DOHH2 (cell line): Measurements from ENCODE around the gene PROK1.
A peak's percentile ranks its signal among the peaks of the same experiment; 100 is the strongest.

ENCODE experiments used
- H3F3A ChIP-seq: fragments of 200-600 bp; sonication (generic), shearing (Covaris generic); 2 replicates; pipeline ENCODE4 v1.6.0; 2016; ENCODE audit warnings: antibody characterized with exemption, mild to moderate bottlenecking; ENCODE audit not compliant: control insufficient read depth, insufficient read depth
- H3K27ac ChIP-seq: fragments of 200-600 bp; sonication (generic); 2 replicates; pipeline ENCODE4 v1.5.1; 2014; ENCODE audit warnings: low read depth, mild to moderate bottlenecking, low read length, moderate library complexity
- H3K27me3 ChIP-seq: fragments of 200-600 bp; sonication (generic); 2 replicates; pipeline ENCODE4 v1.6.1; 2014; ENCODE audit warnings: mild to moderate bottlenecking, low read length, mixed read lengths; ENCODE audit not compliant: control insufficient read depth
- H3K36me3 ChIP-seq: fragments of 200-600 bp; sonication (generic); 2 replicates; pipeline ENCODE4 v1.6.1; 2014; ENCODE audit warnings: mild to moderate bottlenecking, low read length, moderate library complexity, mixed read lengths; ENCODE audit not compliant: control insufficient read depth
- H3K4me1 ChIP-seq: fragments of 200-600 bp; sonication (generic); 2 replicates; pipeline ENCODE4 v1.6.1; 2014; ENCODE audit warnings: mild to moderate bottlenecking, low read length, mixed read lengths; ENCODE audit not compliant: control insufficient read depth
- H3K4me2 ChIP-seq: fragments of 200-600 bp; sonication (generic); 2 replicates; pipeline ENCODE4 v1.6.0; 2014; ENCODE audit warnings: mild to moderate bottlenecking, low read length, moderate library complexity
- H3K4me3 ChIP-seq: fragments of 200-600 bp; sonication (generic); 2 replicates; pipeline ENCODE4 v1.5.1; 2014; ENCODE audit warnings: mild to moderate bottlenecking, low read length, mixed read lengths
- H3K79me2 ChIP-seq: fragments of 200-600 bp; sonication (generic); 2 replicates; pipeline ENCODE4 v1.6.1; 2014; ENCODE audit warnings: mild to moderate bottlenecking, low read length, mixed read lengths; ENCODE audit not compliant: control insufficient read depth
- H3K9me2 ChIP-seq: fragments of 200-600 bp; sonication (generic); replicated peaks from 2 replicates; pipeline ENCODE4 v1.6.1; 2014; ENCODE audit warnings: mild to moderate bottlenecking, low read length, mixed read lengths; ENCODE audit not compliant: control insufficient read depth
- H3K9me3 ChIP-seq: fragments of 200-600 bp; sonication (generic); 2 replicates; pipeline ENCODE4 v1.6.1; 2014; ENCODE audit warnings: antibody characterized with exemption, low read length, mixed read lengths; ENCODE audit not compliant: control insufficient read depth, insufficient read depth
- H4K20me1 ChIP-seq: fragments of 200-600 bp; sonication (generic); 2 replicates; pipeline ENCODE4 v1.6.0; 2014; ENCODE audit warnings: low read depth, mild to moderate bottlenecking, antibody characterized with exemption, low read length, moderate library complexity; ENCODE audit not compliant: control insufficient read depth, insufficient read depth
- CTCF ChIP-seq: fragments of 200-600 bp; sonication (generic); IDR thresholded peaks from one replicate; pipeline ENCODE4 v1.5.1; 2014; ENCODE audit warnings: antibody characterized with exemption, mild to moderate bottlenecking, low read depth, low read length; ENCODE audit not compliant: poor library complexity, severe bottlenecking
- EZH2phosphoT487 ChIP-seq: fragments of 200-600 bp; sonication (generic); IDR thresholded peaks from 2 replicates; pipeline ENCODE4 v1.6.1; 2017; ENCODE audit warnings: borderline replicate concordance, mild to moderate bottlenecking, antibody characterized with exemption, low read length, moderate library complexity, mixed read lengths

PROK1 gene

GRCh38 chr1:110460253-110461220 lies 9.6 kb downstream of the PROK1 start:
- TF ChIP-seq EZH2phosphoT487 (no peak), CTCF (peak; percentile 89)
- Histone ChIP-seq H3F3A (no peaks in the 10 kb centered on the region), H3K79me2 (no peaks in the 10 kb centered on the region), H3K27me3 (no peaks in the 10 kb centered on the region), H3K9me3 (no peaks in the 10 kb centered on the region), H4K20me1 (no peaks in the 10 kb centered on the region), H3K27ac (no peak overlapping the region), H3K4me3 (no peak overlapping the region), H3K9me2 (no peaks in the 10 kb centered on the region), H3K4me2 (no peak overlapping the region), H3K4me1 (peaks cover 5% of the 10 kb centered on the region), H3K36me3 (no peaks in the 10 kb centered on the region)

GRCh38 chr1:110462093-110462492 lies 11.1 kb downstream of the PROK1 start:
- no peaks in the 10 kb centered on the region for H4K20me1 ChIP-seq
- H3K79me2 ChIP-seq, result no peaks in the 10 kb centered on the region
- no peak overlapping the region for H3K4me3 ChIP-seq
- no peaks in the 10 kb centered on the region; the same call in 1 of the 2 replicates for H3K27me3 ChIP-seq
- no peak overlapping the region for H3K27ac ChIP-seq
- H3K9me3 ChIP-seq, result no peaks in the 10 kb centered on the region
- H3F3A ChIP-seq, result no peaks in the 10 kb centered on the region
- no peak overlapping the region for H3K4me2 ChIP-seq
- no peaks in the 10 kb centered on the region for H3K9me2 ChIP-seq
- H3K36me3 ChIP-seq, result no peaks in the 10 kb centered on the region
- peaks cover 5% of the 10 kb centered on the region for H3K4me1 ChIP-seq
- TF ChIP-seq CTCF, result no peak
- no peak for TF ChIP-seq EZH2phosphoT487

- H3K79me2 ChIP-seq, result no peaks in the 10 kb centered on the region
- no peaks in the 10 kb centered on the region for H3F3A ChIP-seq
- no peak overlapping the region for H3K27ac ChIP-seq
- peaks cover 5% of the 10 kb centered on the region for H3K4me1 ChIP-seq
- H3K36me3 ChIP-seq, result no peaks in the 10 kb centered on the region
- no peak overlapping the region for H3K4me2 ChIP-seq
- H3K9me3 ChIP-seq, result no peaks in the 10 kb centered on the region
- H3K9me2 ChIP-seq, result no peaks in the 10 kb centered on the region
- H3K4me3 ChIP-seq, result no peak overlapping the region
- no peaks in the 10 kb centered on the region; the same call in 1 of the 2 replicates for H3K27me3 ChIP-seq
- TF ChIP-seq EZH2phosphoT487, result no peak
- no peak for TF ChIP-seq CTCF
- no peaks in the 10 kb centered on the region for H4K20me1 ChIP-seq
Measured at GRCh38 chr1:110462964-110463363, 12.0 kb downstream of the PROK1 start.
